Stimulated activated CD4-positive, alpha-beta T cell treated with anti-CD3 and anti-CD28 coated beads, Interleukin-1b, Interleukin-23, amount 100 ng/mL, for 1 hour (primary cell): ENCODE results near the gene DOCK1.

ENCODE experiments used
- DNase-seq, 2 donors: peaks; one replicate each; pipeline ENCODE4 v3.0.0-alpha.2; 2020; ENCODE audit warnings: low read depth in 2 of 2

Gene DOCK1

GRCh38 chr10:127142136-127142535 lies 236.9 kb downstream of the DOCK1 start:
- no peak for DNase-seq

- no peak for DNase-seq
Observed at GRCh38 chr10:127142856-127143255, 237.6 kb downstream of the DOCK1 start.

- no peak for DNase-seq
Observed at GRCh38 chr10:127145173-127145572, 239.9 kb downstream of the DOCK1 start.

- DNase-seq = no peak
Observed at GRCh38 chr10:127146661-127147060, 241.4 kb downstream of the DOCK1 start.

GRCh38 chr10:127148066-127148932 lies 243.1 kb downstream of the DOCK1 start:
- DNase-seq = no peak

GRCh38 chr10:127148933-127149220 lies 243.6 kb downstream of the DOCK1 start:
- no peak for DNase-seq

- no peak for DNase-seq
Observed at GRCh38 chr10:127149501-127150081, 244.4 kb downstream of the DOCK1 start.

- DNase-seq = no peak
Observed at GRCh38 chr10:127150136-127150535, 244.9 kb downstream of the DOCK1 start.

- DNase-seq = no peak
Observed at GRCh38 chr10:127151541-127151940, 246.3 kb downstream of the DOCK1 start.

- no peak for DNase-seq
Observed at GRCh38 chr10:127151981-127152699, 246.9 kb downstream of the DOCK1 start.

- no peak for DNase-seq
Observed at GRCh38 chr10:127153181-127153580, 248.0 kb downstream of the DOCK1 start.

GRCh38 chr10:127154831-127155620 lies 249.8 kb downstream of the DOCK1 start:
- no peak for DNase-seq

- no peak for DNase-seq
Observed at GRCh38 chr10:127157089-127157488, 251.9 kb downstream of the DOCK1 start.

- DNase-seq = no peak
Observed at GRCh38 chr10:127157506-127158200, 252.4 kb downstream of the DOCK1 start.

GRCh38 chr10:127158662-127159061 lies 253.4 kb downstream of the DOCK1 start:
- no peak for DNase-seq

GRCh38 chr10:127159648-127160245 lies 254.5 kb downstream of the DOCK1 start:
- no peak for DNase-seq

- DNase-seq = no peak
Observed at GRCh38 chr10:127161482-127161881, 256.3 kb downstream of the DOCK1 start.

GRCh38 chr10:127162841-127163240 lies 257.6 kb downstream of the DOCK1 start:
- no peak for DNase-seq

- no peak for DNase-seq
Observed at GRCh38 chr10:127168261-127168660, 263.0 kb downstream of the DOCK1 start.

GRCh38 chr10:127174866-127175265 lies 269.6 kb downstream of the DOCK1 start:
- DNase-seq = no peak
